HG02840 (cell line): ENCODE results near the gene SLC39A11.
"Not testable (repeated sequence)": the region's sequence is repeated elsewhere in the genome, so short reads cannot be mapped to it uniquely, and the experiment has no call there.

Experiments used
- ATAC-seq: cut with Tn5 transposase; IDR thresholded peaks from one replicate; pipeline ENCODE4 v1.9.1; 2021; ENCODE audit warnings: mild to moderate bottlenecking, moderate library complexity, moderate number of reproducible peaks; ENCODE audit not compliant: unreplicated experiment, low FRiP score

Gene SLC39A11

DNA sequence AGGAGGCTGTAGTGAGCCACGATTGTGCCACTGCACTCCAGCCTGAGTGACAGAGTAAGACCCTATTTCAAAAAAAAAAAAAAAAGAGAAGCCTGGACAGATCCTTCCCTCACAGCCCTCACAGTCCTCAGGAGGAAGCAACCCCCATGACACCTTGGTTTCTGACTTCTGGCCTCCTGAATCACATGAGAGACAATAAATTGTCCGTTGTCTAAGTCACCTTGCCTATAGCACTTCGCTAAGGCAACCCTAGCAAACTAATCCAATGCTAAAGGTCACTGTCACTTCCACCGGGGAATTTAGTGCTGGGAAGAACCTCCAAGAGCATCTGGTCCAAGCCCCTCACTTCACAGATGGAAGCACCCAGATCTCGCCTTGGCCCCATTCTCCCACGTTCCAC, 18.9 kb upstream of the SLC39A11 start:
- no peak for ATAC-seq

DNA sequence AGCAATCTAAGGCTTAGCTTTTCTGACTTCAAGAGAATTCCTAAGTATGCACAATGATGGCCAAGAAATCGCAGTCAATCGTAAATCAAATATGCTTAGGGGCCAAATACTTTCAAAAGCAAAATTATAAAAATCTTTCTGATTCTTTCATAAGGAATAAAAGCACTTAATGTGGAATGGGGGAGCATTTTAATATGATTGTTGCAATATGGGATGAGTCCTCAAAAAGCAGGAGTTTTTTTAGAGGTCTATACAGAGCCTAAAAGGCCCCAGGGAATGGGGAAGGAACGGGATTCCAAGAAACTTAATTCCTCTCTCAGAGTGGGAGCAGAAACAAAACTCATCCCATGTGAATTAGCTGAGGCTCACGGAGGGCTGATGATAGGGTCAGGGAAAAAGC, 14.7 kb upstream of the SLC39A11 start:
- no peak for ATAC-seq

DNA sequence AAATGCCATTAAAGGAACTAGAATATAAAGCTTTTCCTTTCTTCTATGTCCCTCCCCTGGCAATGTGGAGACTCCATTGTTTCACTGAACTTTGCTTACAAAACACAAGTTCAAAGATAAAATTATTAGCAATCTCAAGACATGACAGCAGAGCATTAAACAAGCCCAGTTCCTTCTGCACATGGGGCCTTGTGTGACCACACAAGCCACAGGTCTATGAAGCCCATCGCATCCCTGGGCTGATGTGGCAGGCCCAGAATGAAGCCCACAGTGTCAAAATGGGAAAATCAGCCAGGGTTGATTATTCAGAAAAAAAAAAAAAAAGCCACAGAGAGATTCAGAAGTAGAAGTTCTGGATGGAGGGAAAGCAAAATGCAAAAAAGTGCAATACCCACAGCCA, 12.9 kb upstream of the SLC39A11 start:
- ATAC-seq, result no peak

DNA sequence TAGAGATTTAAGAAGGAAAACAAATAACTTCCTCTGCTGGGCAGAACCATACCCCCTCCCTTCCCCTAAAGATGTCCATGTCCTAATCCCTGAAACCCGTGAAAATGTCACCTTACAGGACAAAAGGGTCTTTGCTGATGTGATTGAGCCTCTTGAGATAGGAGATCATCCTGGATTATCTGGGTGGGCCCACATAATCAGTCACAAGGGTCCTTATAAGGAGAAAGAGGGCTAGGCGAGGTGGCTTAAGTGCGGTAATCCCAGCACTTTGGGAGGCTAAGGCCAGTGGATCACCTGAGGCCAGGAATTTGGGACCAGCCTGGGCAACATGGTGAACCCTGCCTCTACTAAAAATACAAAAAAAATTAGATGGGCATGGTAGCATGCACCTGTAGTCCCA, 12.0 kb upstream of the SLC39A11 start:
- no peak for ATAC-seq

DNA sequence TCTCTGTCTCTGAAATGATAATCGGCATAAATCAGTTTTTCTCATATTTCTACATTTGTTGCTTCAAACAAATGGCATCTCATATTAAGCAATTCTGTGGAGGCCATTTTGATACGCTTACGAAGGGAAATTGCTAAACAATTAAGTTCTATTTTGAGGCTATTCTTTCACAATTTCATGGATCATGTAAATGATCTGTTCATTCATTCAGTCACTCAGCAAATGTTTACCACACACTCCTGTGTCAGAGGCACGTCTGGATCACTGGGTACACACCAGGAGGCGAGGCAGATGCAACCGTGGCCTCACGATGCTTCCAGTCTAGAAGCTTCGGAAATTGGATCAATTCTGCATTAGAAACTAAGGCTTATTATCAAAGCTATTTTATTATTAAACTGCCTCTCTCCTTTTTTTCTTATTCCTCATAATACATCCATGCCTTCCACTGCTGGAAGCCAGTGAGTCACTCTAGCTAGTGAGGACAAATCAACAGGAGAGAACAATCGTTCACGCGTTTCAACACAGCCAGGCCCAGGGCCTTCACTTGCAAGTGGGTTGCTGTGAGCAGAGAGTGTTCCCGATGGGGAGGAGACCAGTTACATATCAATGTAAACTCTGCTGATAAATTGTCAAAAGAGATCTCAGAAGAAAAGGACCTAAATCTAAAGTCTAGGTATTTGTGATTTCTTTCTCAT, 11.3 kb upstream of the SLC39A11 start:
- no peak for ATAC-seq

DNA sequence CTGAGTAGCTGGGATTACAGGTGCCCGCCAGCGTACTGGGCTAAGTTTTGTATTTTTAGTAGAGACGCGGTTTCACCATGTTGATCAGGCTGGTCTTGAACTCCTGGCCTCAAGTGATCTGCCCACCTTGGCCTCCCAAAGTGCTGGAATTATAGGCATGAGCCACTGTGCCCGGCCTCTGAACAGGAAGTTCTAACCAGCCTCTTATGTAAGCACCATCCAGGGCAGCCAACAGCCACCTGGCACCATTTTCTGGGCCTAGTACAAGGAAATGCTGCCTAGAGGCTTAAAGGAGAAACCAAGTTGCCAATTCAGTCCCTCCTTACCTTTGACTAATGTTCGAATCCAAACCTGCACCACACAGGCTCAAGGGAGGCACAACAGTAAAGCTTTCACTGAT, 8.5 kb upstream of the SLC39A11 start:
- no peak for ATAC-seq

DNA sequence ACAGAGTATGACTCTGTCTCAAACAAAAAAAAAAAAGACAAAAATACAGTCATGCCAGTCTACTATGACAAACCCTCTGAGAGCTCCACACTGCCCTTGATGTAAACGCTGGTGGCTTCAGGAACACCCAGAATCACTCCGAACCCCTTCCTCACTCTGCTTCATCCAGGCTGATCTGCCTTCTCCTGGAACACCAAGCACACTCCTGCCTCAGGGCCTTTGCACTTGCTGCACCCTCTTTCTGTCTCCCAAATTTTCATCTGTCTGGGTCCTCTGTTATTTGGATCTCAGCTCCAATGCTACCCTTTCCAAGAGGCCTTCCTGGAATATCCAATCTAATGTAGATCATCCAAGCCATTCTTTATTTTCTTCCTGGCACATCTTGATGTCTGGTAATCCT, 7.9 kb upstream of the SLC39A11 start:
- ATAC-seq, result no peak

DNA sequence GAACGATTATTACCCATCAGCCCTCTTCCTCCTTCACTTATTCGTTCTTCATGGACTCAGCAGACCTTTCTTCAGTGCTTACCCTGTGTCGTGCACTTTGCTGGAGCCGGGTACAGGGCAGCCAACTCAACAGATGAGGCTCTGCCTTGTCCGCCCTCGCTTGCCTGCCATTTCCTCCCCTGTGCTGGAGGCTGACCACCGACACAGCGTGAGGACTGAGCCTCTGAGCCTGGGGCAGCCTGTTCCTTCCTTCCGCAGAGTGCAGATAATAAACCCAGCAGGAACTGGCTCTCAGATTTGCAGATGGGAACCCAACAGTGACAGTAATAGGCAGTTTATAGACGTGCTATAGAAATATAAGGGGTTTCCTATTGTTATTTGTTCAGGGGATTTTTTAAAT, 7.0 kb upstream of the SLC39A11 start:
- ATAC-seq, result no peak

DNA sequence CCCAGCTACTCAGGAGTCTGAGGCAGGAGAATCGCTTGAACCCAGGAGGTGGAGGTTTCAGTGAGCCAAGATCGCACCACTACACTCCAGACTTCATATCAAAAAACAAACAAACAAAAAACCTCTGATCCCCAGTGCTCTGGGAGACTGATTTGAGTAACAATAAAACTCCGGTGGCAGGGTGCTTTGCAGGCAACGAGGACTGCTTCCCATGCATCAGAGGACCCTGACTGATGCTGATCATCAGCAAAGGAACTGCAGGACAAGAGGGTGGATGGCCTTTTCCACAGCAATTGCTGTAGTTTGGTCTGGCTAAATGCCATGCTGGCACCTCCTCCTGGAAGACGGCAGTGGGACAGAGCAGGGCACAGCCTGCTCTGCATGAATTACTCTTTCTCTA, 6.4 kb upstream of the SLC39A11 start:
- no peak for ATAC-seq

DNA sequence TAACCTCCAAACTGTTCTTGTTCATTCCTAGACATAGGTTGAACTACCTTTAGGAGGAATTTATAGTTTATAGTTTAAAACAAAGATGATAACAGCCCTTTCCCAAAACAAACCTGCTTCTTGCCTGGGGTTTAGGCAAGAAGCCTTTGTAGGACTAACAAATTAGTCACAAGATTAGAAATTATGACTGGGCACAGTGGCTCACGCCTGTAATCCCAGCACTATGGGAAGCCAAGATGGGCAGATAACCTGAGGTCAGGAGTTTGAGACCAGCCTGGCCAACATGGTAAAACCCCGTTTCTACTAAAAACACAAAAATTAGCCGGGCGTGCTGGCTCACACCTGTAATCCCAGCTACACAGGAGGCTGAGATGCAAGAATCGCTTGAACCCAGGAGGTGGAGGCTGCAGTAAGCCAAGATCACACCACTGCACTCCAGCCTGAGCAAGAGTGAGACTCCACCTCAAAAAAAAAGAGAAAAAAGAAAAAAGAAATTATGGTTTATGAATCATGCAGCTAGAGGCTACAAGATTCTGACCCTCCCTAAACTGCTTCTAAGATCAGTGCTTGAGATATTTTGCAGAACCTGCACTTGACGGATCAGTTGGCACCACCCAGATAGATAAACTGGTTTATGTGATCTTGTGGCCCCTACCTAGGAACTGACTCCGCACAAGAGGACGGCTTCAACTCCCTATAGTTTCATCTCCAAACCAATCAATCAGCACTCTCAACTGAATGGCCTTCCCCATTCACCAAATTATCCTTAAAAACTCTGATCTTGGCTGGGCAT, 5.7 kb upstream of the SLC39A11 start:
- ATAC-seq, result not testable (repeated sequence)

DNA sequence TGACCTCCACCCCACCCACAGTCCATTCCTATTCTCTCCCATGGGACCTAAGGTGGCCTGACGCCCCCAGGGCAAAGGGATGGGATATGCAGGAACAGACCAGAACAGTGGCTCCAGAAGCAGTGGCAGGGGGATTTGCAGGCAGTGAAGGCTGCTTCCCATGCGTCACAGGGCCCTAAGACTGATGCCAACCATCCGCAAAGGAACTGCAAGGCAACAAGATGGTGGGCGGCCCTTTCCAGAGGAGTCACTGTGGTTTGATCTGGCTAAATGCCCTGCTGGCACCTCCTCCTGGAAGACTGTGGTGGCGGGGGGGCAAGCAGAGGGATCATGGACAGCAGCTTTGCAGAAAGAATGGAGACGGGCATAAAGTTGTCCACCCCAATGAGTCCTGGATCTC, 4.4 kb upstream of the SLC39A11 start:
- ATAC-seq, result no peak

DNA sequence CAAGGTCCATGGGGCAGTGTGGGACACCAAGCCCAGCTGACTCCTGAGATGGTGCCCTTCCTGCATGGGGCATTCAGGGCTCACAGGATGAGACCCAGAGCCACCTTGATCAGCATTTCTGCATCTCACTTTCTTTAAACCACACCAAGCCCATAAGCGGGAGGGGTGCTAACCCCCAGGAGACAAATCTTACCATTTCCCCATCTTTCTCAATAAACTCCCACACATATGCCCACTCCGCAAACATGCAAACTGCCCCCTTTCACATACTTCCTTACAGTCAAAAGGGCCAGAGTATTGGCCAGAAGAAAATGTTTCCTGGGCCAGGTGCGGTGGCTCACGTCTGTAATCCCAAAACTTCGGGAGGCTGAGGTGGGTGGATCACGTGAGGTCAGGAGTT, 3.7 kb upstream of the SLC39A11 start:
- ATAC-seq, result no peak

DNA sequence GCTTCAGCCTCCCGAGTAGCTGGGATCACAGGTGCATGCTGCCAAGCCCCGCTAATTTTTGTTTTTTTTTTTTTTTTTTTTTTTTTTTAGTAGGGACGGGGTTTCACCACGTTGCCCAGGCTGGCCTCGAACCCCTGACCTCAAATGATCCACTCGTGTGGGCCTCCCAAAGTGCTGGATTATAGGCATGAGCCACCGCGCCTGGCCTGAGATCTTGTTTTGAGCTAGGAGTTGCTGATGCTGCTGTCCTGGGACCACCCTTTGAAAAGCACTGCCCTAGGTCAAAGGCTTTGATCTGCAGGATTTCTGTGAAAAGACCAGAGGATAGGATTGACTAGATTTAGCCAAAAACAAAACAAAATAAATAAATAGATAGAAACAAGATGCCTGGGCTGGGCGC, 798 bp upstream of the SLC39A11 start:
- no peak for ATAC-seq

DNA sequence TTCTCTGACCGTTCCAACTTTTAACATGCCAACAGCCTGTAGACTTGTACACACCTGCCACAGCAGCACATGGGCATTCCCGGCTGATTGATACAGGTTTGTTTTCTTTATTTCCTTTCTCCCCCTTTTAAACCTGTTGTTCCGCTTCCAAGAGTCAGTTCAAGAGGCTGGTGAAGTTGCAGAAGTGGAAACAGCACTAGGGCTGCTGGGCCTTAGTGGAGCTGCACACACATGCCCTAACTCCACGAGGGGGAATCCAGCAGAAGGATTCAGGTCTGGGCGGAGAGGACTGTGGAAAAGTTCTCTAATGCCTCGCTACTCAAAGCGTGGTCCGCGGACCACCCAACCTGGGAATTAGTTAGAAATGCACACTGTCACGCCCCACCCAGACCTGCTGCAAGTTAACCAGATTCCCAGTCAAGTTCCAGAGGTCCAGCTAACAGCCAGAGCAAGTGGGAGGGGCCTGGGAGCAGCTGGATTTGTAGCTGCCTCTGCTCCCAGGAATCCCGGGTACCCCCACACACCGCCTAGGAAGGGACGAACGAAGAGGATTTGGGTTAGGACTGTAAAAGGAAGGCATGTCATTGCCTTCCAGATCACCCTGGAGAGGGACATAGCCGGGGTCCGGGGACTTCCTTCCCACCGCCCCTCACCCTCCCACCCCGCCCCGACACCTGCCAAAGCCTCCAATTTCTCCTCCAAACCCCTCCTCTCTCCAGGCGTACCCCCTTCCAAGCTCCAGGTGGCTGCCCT, 542 bp downstream of the SLC39A11 start:
- ATAC-seq, result no peak

DNA sequence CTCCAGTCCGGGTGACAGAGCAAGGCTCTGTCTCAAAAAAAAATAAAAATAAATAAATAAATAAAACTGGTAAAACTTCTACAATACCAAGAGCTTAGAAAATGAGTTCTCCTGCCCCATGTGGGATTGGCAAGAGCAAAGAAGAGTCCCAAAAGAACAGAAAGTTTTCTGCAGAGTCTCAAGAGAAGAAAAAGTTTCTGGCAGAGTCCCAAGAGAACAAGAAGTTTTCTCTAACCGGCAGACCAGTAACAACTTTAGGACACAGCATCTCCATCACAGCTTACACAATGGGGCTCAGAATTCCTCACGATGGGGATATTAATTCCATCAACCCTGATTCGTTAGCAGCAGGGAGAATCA, 1.1 kb downstream of the SLC39A11 start:
- ATAC-seq, result no peak

DNA sequence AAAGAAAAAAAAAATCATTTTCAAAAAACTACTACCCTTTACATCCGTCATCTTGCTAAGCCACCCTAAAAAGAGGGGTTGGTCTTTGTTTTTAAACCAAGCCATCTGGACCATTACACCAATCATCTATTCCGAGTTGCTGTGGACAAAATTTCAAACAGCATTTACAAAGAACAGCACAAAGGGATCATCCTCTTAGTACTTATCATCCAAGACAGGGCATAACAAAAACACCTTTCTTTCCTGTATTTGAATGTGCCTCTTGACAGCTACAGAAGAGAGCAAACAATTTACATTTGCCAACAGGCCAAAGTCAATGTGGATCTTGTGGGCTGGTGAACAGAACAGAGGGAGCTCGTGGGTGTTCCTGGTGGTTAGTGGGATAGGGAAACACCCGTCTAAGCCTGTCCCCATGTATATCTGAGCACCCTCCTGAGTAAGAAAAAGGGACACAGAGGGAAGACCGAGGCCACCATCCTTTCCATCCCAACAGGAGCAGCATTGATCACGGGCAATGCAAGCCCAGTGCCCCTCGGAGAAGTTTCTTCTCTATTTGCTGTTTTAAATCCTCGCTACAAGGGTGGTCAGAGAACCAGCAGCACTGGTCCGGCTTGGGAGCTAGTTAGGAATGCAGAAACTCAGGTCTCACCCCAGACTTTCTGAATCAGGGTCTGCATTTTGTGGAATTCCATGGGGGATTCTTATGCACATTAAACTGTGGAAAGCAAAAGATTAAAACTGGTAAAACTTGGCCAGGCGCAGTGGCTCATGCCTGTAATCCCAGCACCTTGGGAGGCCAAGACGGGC, 1.9 kb downstream of the SLC39A11 start:
- no peak for ATAC-seq

DNA sequence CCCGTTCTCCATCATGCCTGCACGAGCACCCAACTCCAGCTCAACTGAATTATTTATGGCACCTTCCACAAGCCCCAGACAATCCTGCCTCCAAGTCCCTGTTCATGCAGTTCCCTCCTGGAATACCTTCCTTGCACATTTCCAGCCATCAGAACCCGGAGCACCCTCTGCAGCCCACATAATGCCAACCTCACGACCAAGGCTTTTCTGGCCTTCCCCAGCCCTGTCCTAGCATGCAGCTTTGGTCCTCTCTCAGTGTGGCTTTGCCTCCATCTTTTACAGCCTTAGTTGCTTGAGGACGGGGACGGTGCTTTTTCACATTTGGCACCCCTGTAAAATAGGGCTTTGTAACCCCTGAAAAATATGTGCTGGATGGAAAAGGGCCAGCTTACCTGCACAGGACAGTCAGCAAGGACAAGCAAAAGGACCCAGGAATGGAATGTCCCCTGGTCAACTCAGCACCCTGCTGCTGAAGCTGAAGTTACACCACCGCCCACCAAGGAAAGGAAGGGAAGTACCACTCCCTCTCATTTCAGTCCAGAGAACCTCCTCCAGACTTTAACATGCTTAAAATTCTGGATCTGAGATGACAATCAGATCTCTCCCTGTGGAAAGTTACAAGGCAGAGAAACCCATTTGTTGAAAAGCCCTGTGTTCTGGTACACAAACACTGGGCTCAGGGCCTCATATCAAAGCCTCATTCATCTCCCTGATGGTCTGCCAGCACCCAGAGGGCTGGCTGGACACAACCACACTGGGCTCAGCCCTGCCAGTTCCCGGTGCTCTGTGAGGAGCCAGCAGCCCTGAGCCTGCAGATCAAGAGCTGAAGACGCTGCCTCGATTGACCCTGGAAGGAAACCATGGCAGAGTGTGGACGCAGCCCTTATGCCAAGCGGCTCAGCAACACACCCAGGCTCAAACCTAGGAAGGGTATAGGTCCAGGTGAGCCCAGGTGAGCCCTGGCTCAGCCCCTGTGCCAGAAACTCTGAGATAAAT, 2.9 kb downstream of the SLC39A11 start:
- no peak for ATAC-seq

DNA sequence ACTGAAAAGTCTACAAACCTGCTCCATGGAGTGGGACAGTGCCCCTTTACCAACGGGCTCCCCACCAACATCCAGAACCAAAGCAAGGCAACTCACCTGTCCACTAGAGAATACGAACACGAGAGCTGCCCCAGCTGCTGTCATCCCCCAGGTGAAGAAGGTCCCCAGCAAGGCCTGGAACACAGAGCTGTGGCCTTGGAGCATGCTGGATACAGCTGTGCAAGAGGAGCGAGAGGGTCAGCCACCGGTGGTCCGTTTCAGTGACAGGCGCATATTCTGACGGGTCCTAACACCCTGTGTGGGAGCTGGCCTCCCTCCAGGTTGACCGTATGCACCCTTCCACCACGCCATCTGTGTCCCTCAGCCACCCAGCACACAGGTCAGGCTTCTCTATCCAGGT, 3.9 kb downstream of the SLC39A11 start:
- no peak for ATAC-seq

DNA sequence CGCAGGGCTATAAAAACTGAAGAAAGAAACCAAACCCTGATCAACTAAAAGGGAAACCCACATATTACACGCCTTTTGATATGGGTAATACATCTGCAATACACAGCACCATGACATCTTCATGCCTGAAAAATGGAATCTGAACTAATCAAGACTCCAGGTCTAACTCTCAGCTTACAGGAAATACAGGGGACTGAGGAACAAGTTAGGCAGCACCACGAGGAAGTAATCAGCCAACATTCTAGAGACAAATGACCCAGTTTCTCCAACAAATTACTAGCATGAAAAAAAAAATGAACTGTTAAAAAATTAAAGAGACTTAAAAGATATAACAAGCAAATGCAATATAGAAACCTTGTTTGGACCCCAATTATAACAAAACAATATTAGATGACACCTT, 9.1 kb downstream of the SLC39A11 start:
- ATAC-seq, result no peak

DNA sequence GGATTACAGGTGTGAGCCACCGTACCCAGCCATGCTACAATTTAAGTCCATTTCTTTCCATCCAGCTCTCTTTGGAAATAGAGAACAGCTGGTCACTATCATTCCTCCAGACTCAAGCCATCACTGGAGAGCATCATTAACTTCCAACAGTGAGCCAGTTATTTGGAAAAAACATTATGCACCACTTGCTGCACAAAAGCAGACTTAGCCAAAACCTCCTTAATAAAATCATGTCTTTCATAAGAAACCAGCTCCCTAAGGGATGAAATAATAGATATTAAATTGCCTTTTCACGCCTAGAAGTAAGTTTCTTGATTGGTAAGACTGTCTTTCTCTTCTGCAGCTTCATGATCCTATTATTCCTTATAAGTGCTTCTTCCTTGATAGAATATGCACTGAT, 17.9 kb downstream of the SLC39A11 start:
- ATAC-seq, result no peak
